K562 (cell line): ENCODE measurements around the gene AQP6. TPM values are rescaled to one million over a fixed set of nuclear protein-coding genes. Genes with fewer than 3 reads are reported as not detected.

ENCODE experiments used
- BHLHE40 ChIP-seq: IDR thresholded peaks from 2 replicates; pipeline ENCODE4 v1.6.1; 2011; ENCODE audit warnings: low read length, improper control_type of control experiment
- CREB3 ChIP-seq: fragments of 450-650 bp; conservative IDR thresholded peaks from 2 replicates; pipeline ENCODE4 v1.6.1; 2016; ENCODE audit warnings: missing genetic modification characterization, low read depth, mild to moderate bottlenecking, missing compliant biosample characterization, moderate library complexity
- DMBX1 ChIP-seq: fragments of 250-450 bp; sonication (Bioruptor Pico); IDR thresholded peaks from 2 replicates; pipeline ENCODE4 v1.8.0; 2022; ENCODE audit warnings: inconsistent platforms, mild to moderate bottlenecking, moderate library complexity, borderline replicate concordance
- HOMEZ ChIP-seq: fragments of 250-450 bp; sonication (Bioruptor Pico); IDR thresholded peaks from 2 replicates; pipeline ENCODE4 v1.4.0; 2020; ENCODE audit warnings: mild to moderate bottlenecking, moderate library complexity
- LEF1 ChIP-seq: fragments of 450-650 bp; IDR thresholded peaks from 2 replicates; pipeline ENCODE4 v1.6.1; 2016; ENCODE audit warnings: mild to moderate bottlenecking
- MLLT1 ChIP-seq, 2 experiments: fragments of 450-650 bp; IDR thresholded peaks; 2 replicates each; pipeline ENCODE4 v1.6.1; 2016
- PRPF4 ChIP-seq: fragments of 200-400 bp; formaldehyde crosslinking; IDR thresholded peaks from one replicate; pipeline ENCODE4 v1.6.1; 2017; ENCODE audit warnings: low read length, low read depth, mild to moderate bottlenecking; ENCODE audit not compliant: insufficient read depth, poor library complexity, severe bottlenecking
- RBM15 ChIP-seq: fragments of 200-400 bp; formaldehyde crosslinking; IDR thresholded peaks from 2 replicates; pipeline ENCODE4 v1.6.1; 2018; ENCODE audit warnings: mild to moderate bottlenecking, low read length, moderate library complexity; ENCODE audit not compliant: insufficient read depth
- SIX5 ChIP-seq, 2 experiments: IDR thresholded peaks; 2 replicates each; pipeline ENCODE4 v1.6.1; 2011; ENCODE audit warnings: low read length in 2 of 2, borderline replicate concordance in 1 of 2, low read depth in 1 of 2, mild to moderate bottlenecking in 1 of 2, moderate library complexity in 1 of 2; ENCODE audit not compliant: insufficient read depth in 1 of 2
- TEAD2 ChIP-seq: fragments of 450-650 bp; IDR thresholded peaks from 2 replicates; pipeline ENCODE4 v1.6.1; 2016; ENCODE audit warnings: missing genetic modification characterization, control low read depth, missing compliant biosample characterization
- TRIM25 ChIP-seq: fragments of 450-650 bp; IDR thresholded peaks from 2 replicates; pipeline ENCODE4 v1.7.0; 2016; ENCODE audit warnings: borderline replicate concordance
- ZBTB1 ChIP-seq: sonication (generic); formaldehyde crosslinking; IDR thresholded peaks from 2 replicates; pipeline ENCODE4 v1.8.1; 2023; ENCODE audit warnings: missing genetic modification reagents, low read depth, mild to moderate bottlenecking, borderline replicate concordance
- ZFPM2 ChIP-seq: fragments of 250-450 bp; sonication (Bioruptor Pico); IDR thresholded peaks from 2 replicates; pipeline ENCODE4 v1.5.1; 2022; ENCODE audit warnings: mild to moderate bottlenecking
- ZNF212 ChIP-seq: fragments of 450-650 bp; formaldehyde crosslinking; IDR thresholded peaks from 2 replicates; pipeline ENCODE4 v1.4.0; 2020; ENCODE audit warnings: mild to moderate bottlenecking
- polyA plus RNA-seq, 8 experiments: library from polyadenylated mRNA; depleted of rRNA in 4 of 8; stranded (reverse) in 5 of 8; unstranded in 3 of 8; fragments of >200 nt; fragmentation: Nextera tagmentation in 2 of 8; fragmentation: Illumina TruSeq in 1 of 8; extraction: Ambion mirVana in 2 of 8; extraction: Trizol in 1 of 8; gene quantifications; 2 replicates each; pipeline versions ENCODE4 v1.2.1 to v1.2.3, GENCODE V29; 2011 to 2014; ENCODE audit warnings: inconsistent platforms in 1 of 8, missing spikeins in 1 of 8
- total RNA-seq, 7 experiments: library from RNA; depleted of rRNA in 6 of 7; stranded (reverse); fragments of >200 nt in 6 of 7; fragmentation: Illumina TruSeq in 2 of 7; extraction: Trizol in 2 of 7; gene quantifications; 2 replicates each; pipeline versions ENCODE4 v1.2.1 to v1.2.3, GENCODE V29; 2011 to 2021; ENCODE audit warnings: low replicate concordance in 1 of 7

Gene AQP6
- total and polyA plus RNA-seq, 9 of the 15 experiments (the other 6 are each of a cell fraction or from before 2014, with no cell fraction given), result 0.05 to 0.12 TPM; not detected in 7

GRCh38 chr12:50025187-50026059 lies 52.7 kb downstream of the AQP6 start, which contains the start of gene RACGAP1 (continued):
- no peak for TF ChIP-seq MLLT1 (IDR thresholded peaks at IDR 0.05)
- no peak for TF ChIP-seq HOMEZ (CRISPR knock-in tag)
- TF ChIP-seq PRPF4, result no peak
- TF ChIP-seq ZNF212, result no peak
- no peak; the same call in 1 of the 2 replicates for TF ChIP-seq DMBX1
- 0 out of 2 replicates have a peak, but pooled peaks have one; percentile 21 for TF ChIP-seq BHLHE40
- no peak for TF ChIP-seq ZFPM2 (CRISPR knock-in tag)
- no peak for TF ChIP-seq TRIM25
- TF ChIP-seq LEF1, result no peak
- TF ChIP-seq RBM15, result no peak
- TF ChIP-seq SIX5 (IDR thresholded peaks at IDR 0.05; ENCODE audit: borderline replicate concordance in 1 of 2, insufficient read depth in 1 of 2, low read depth in 1 of 2, low read length in 2 of 2), result peak; percentile 73 to 75
- TF ChIP-seq CREB3 (tag), result no peak
- no peak for TF ChIP-seq TEAD2 (tag)
- TF ChIP-seq ZBTB1 (CRISPR knock-in tag), result 0 out of 2 replicates have a peak, but pooled peaks have one; percentile 71
